Measurements from ENCODE around the gene AP2B1.

GRCh38 chr17:35666070-35666469 is 78.9 kb downstream of the AP2B1 start:
- no peak for TF ChIP-seq CTCF (IDR thresholded peaks at IDR 0.05; ENCODE audit: low read length)
- no peak for TF ChIP-seq EZH2 (optimal IDR thresholded peaks at IDR 0.05; ENCODE audit: low read depth, low read length)
